GM19372 (cell line): ENCODE measurements around the gene EIF4H.
A peak's percentile ranks its signal among the peaks of the same experiment; 100 is the strongest.
"Not testable (repeated sequence)": the region's sequence is repeated elsewhere in the genome, so short reads cannot be mapped to it uniquely, and the experiment has no call there.

ENCODE experiments used
- ATAC-seq: cut with Tn5 transposase; IDR thresholded peaks from one replicate; pipeline ENCODE4 v1.9.1; 2021; ENCODE audit warnings: mild to moderate bottlenecking, low read depth, moderate library complexity; ENCODE audit not compliant: unreplicated experiment

EIF4H gene

DNA sequence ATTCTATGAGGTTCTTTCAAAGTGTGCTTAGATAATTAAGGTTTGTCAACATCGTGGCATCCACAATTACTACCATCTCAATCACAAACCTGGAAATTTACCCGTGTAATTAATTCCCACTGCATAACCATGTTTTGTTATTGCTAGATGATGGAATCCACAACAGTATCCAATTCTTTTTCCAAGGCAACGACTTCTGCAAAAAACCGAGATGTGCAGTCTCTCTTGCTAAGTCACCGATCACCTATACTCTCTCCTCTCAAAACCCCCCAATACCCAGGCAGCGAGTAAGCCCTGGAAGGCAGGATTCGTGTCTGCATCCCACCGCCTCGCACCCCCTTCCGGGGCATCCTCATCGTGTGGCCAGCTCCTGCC is 678 bp upstream of the EIF4H start:
- ATAC-seq: peak; percentile 6

DNA sequence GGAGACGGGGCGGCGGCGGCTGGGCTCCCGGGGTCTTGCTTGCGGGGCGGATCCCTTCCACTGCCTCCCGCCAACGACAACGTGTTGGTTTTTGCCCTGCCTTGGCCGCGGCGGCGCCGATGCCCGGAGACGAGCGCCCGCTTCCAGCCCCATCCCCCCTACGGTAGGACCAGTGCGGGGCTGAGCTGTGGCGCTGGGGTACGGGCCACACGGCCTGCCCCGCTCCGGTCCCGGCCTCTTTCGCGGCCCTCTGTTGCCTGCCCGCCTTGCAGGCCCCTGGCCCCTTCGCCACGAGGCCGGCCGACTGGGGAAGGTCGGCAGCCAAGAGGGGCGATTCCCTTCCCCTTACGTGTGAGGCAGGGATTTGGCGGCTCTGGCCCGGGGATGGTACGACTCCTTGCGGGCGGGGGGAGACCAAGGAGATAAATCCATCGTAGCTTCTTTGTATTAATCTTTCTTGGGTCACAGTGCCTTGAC is 488 bp downstream of the EIF4H start:
- ATAC-seq: peak; percentile 27

DNA sequence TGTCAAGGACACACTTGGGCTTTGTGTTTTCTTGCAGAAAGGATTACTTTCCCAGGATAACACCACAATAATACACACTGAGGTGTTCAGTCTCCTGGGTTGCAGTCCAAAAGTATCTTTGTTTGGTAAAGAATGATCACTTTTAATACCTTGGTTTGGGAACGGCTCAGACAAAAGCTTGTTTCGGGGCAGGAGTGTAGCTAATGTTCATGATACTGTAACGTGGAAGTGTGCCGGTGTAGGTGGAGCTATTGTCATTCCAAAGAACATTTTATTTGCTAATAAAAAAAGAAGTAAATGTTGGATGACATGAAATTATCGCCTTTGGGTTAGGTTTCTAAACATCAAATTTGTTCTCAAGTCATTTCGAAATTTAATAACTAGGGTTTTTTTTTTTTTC is 1.2 kb downstream of the EIF4H start:
- no peak for ATAC-seq

DNA sequence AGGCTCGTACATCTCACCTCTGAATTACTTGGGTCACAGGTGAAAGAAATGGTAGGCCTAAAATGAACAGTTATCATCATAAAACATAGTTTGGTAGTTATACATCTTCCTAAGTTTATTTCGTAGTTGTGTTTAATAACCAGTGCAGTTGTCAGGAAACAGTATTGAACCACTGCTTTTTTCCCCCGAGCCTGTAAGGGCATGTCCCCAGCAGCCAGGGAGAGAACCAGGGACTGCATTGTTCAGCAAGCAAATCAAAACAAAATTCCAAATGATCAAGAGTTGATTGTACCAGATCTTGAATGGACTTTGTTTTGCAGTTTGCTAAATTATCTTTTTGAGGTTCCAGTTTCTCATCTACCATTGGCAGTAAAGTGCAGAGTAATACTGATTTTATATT is 2.4 kb downstream of the EIF4H start:
- no peak for ATAC-seq

DNA sequence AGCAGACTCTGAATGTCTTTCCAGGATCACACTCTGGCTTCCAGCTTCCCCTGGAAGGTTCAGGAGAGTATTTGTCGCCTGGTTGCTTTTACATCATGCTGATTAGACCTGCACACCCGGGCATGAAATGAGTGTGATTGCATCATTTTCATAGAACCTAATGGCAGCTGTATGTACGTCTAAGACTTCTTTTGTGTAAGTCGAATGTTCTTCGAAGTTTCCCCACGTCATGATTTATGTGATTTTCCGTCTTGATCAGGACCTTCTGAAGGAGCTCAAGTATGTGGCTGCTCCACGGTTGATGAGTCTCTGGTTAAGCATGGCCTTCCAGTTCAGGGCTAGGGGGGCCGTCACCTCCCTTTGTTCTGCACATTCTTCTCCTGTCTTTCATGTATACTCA is 4.5 kb downstream of the EIF4H start:
- no peak for ATAC-seq

- no peak for ATAC-seq
Measured at GRCh38 chr7:74179935-74180604, 5.9 kb downstream of the EIF4H start.

GRCh38 chr7:74180866-74181265 is 6.7 kb downstream of the EIF4H start:
- ATAC-seq: no peak

DNA sequence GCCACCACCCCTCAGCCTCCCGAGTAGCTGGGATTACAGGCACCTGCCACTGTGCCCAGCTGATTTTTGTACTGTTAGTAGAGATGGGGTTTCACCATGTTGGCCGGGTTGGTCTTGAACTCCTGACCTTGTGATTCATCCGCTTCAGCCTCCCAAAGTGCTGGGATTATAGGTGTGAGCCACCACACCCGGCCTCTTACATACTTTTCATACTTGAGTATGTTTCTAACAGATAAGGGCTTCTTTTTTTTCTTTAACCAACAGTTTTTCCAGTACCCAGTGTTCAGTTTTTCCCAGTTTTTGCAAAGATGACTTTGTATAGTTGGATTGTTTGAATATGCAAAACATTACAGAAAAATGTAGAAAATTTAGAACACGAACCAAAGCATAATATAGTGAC is 7.7 kb downstream of the EIF4H start:
- no peak for ATAC-seq

DNA sequence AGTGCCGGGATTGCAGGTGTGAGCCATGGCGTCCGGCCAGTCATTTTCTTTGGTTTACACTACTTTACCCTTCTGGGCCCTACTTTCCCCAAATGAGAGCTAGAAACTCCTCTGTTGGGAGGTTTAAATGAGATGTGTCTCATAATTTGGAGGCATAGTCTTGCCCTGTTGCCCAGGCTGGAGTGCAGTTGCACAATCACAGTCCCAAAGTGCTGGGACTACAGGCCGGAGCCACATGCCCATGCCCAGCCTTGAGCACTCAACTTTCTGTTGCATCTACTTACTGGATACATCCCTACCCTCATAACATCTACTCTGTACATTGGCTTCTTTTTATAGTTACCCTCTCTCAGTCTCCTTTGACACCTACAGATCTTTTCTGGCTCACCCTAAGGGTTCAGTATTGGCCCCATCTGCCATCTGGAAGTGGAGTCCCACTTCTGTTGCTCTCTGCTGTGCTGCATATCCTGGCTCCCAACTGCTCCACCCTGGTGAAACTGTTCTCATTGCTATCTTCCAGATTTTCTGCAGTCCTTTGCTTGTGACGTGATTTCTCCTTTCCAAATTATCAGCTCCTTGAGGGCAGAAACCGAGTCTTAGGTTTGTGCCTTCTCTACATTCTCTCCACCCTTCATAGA is 8.4 kb downstream of the EIF4H start:
- ATAC-seq: no peak

- ATAC-seq: no peak
Measured at GRCh38 chr7:74183142-74183541, 9.0 kb downstream of the EIF4H start.

GRCh38 chr7:74183653-74184450 is 9.7 kb downstream of the EIF4H start:
- no peak for ATAC-seq

- no peak for ATAC-seq
Measured at GRCh38 chr7:74185016-74185415, 10.9 kb downstream of the EIF4H start.

- no peak for ATAC-seq
Measured at GRCh38 chr7:74185636-74186035, 11.5 kb downstream of the EIF4H start.

GRCh38 chr7:74187915-74188675 is 13.9 kb downstream of the EIF4H start:
- no peak for ATAC-seq

DNA sequence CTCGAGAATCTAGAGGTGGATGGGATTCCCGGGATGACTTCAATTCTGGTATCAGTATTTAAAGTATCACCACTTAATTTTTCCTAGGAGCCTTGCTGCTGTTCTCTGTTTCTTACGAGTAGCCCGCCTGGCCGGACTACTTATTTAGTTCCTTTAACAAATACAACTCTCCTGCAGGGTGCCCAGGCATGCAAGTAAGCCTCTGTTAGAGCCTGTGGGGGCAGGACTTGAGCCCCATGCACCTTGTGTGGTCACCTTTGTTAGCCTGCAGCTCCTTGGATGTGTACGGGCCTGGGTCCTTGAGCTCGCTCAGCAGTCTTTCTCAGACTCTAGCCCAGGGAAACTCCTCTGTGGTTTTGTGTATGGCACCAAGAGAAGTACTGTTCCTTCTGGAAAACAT is 16.1 kb downstream of the EIF4H start:
- ATAC-seq: no peak

DNA sequence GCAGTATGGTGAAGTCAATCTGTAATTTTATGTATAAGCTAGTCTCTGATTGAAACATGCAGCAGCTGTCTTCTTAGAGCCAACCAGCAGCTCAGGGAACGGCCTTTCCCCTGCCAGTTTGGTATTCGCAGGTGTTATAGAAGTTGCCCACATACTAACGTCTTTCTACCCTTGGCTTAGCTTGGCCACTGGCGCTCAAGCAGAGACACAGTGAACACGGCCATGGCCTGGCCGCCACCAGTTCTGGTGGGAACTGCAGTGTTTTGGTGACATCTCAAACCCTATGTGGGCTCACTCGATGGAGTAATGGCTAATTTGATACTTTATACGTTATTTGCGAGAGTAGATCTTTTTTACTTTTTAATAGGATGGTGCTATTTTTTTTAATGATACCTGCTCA is 17.1 kb downstream of the EIF4H start:
- ATAC-seq: no peak

- ATAC-seq: no peak
Measured at GRCh38 chr7:74193054-74193453, 18.9 kb downstream of the EIF4H start.

- ATAC-seq: no peak
Measured at GRCh38 chr7:74193913-74194312, 19.8 kb downstream of the EIF4H start.

DNA sequence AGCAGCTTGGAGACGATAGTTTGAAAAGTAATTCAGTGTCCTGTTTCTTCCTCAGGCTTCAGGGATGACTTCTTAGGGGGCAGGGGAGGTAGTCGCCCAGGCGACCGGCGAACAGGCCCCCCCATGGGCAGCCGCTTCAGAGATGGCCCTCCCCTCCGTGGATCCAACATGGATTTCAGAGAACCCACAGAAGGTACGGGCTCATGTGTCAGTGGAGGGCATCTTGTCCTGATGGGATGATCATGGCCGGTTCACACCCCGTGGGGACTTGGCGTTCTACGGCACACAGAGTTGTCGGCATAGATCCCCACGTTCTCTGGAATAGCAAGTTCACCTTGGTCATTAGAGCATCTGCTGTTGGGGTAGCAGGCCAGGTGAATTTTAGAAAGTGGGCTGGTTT is 20.5 kb downstream of the EIF4H start:
- no peak for ATAC-seq

DNA sequence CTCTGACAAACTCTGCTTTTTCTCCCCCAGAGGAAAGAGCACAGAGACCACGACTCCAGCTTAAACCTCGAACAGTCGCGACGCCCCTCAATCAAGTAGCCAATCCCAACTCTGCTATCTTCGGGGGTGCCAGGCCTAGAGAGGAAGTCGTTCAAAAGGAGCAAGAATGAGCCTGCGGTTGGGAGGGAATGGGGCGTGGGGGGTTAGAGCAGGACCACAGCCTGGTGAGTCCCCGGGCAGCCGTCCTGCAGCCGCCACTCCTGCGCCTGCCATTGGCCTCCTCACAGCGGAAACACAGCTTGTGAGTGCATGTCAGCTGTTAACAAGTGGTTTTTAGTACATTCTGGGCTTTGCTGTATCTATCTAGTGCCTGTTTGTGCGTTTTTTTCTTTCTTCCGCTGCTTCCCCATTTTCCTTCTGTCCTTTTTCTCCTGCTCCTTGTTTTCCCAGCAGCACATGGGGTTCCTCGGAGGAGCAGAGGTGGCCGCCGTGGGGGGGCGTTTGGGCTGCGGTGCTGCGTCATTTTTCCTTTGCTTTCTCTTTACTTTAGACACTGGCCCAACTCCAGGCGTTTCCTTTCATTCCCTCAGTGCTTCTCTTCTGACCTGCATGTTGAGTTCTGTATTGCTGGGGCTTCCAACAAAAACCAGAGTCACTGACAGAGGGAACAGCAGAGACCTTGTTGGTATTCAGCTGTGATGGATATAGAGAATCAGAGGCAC is 21.1 kb downstream of the EIF4H start:
- not testable (repeated sequence) for ATAC-seq
